ENCODE measurements around the gene VPS11. TPM values are rescaled to one million over a fixed set of nuclear protein-coding genes. Genes with fewer than 3 reads are reported as not detected.

VPS11 gene
- 13.1 and 19.2 TPM in 2 replicates for total RNA-seq

- no peak for TF ChIP-seq CTCF (conservative IDR thresholded peaks at IDR 0.05; ENCODE audit: low read depth, low read length)
- peak within 1 kb of the TSS; percentile 100 for H3K4me3 ChIP-seq (ENCODE audit: low read depth, low read length)
- peak; percentile 56 for DNase-seq (ENCODE audit: low read depth)
These were observed at the start of gene VPS11 for GRCh38 chr11:119067371-119068222. TSS of gene VPS11 (plus strand) at chr11:119067818. CDS start at chr11:119067824, 6 bp downstream.

DNA sequence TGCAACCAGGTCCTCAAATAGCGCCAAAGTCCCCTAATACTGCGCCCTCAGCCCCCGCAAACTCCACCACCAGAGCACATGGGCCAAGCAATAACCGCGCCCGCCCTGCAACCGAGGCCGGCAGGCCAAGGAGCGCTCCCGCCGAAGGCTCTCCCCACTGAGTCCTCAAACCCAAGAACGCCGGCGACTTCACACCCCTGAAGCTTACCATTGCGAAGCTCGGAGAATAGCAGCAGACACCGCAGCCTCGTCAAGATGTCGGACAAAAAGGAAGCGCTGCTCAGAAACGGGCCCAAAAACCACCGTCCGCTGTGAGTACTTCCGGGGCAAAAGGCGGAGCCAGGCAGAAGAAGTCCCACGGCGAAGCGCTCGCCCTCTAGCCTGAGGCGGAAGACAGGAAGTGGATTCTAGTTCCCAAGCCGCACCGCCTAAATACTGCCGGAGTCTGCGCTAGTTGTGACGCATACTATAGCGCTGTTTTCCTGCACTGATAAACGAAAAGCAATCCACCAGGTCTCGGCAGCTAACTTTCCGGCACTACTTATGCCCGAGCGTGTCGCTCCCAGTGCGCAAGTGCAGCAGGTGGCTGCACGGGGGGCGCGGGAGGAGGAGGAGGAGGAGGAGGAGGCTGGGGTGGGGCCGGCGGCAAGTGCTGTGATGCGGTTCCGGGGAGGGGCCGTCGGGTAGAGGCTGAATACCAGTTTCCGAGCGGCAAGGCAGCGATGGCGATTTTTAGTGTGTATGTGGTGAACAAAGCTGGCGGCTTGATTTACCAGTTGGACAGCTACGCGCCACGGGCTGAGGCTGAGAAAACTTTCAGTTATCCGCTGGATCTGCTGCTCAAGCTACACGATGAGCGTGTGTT, 49.3 kb upstream of the VPS11 start, which contains the start of the genes RPS25 and TRAPPC4:
Gene RPS25, minus strand, starts transcription at position 270 of the 865 bp plus-strand sequence. Its CDS starts 59 bp downstream, at position 211.
Gene TRAPPC4, plus strand, starts transcription at position 693 of the 865 bp plus-strand sequence. Its CDS starts 30 bp downstream, at position 723.
- no peak for TF ChIP-seq CTCF (conservative IDR thresholded peaks at IDR 0.05; ENCODE audit: low read depth, low read length)

DNA sequence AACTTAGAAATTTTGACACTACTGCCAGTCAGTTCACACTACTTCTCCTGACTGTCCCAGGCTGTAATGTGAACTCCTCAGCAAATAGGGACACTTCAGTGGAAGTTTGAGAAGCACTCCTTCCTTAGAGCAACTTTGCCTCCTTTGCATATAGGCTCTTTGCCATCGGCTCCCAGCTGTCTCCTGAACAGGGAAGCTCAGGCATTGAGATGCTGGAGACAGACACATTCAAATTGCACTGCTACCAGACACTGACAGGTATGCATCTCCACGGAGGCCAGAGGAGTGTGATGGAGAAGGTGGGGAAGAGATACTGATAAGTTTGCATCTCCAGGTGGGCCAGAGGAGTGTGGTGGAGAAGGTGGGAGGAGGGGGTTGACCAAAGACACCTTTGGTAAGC, 47.6 kb upstream of the VPS11 start:
- TF ChIP-seq CTCF (conservative IDR thresholded peaks at IDR 0.05; ENCODE audit: low read depth, low read length): no peak
- DNase-seq (ENCODE audit: low read depth): no peak
- peak overlapping the region; percentile 88 for H3K4me3 ChIP-seq (ENCODE audit: low read depth, low read length)

More for the DNA sequence above, 49.3 kb upstream of the VPS11 start, which contains the start of the genes RPS25 and TRAPPC4:
- peak within 1 kb of the TSS; percentile 88 for H3K4me3 ChIP-seq (ENCODE audit: low read depth, low read length)
- peak; percentile 75 for DNase-seq (ENCODE audit: low read depth)

- no peak for TF ChIP-seq CTCF (conservative IDR thresholded peaks at IDR 0.05; ENCODE audit: low read depth, low read length)
- DNase-seq (ENCODE audit: low read depth): no peak
- no peak overlapping the region for H3K4me3 ChIP-seq (ENCODE audit: low read depth, low read length)
These were observed 46.0 kb upstream of the VPS11 start for GRCh38 chr11:119021631-119022030.

GRCh38 chr11:119023741-119024140, 43.9 kb upstream of the VPS11 start:
- DNase-seq (ENCODE audit: low read depth): no peak
- no peak for TF ChIP-seq CTCF (conservative IDR thresholded peaks at IDR 0.05; ENCODE audit: low read depth, low read length)
- no peak overlapping the region for H3K4me3 ChIP-seq (ENCODE audit: low read depth, low read length)

GRCh38 chr11:119024430-119025098, 43.1 kb upstream of the VPS11 start:
- no peak for DNase-seq (ENCODE audit: low read depth)
- H3K4me3 ChIP-seq (ENCODE audit: low read depth, low read length): no peak overlapping the region
- TF ChIP-seq CTCF (conservative IDR thresholded peaks at IDR 0.05; ENCODE audit: low read depth, low read length): no peak
